Heart right ventricle (tissue), 16 donors: ENCODE data around the gene CLCN4. TPM values are rescaled to one million over a fixed set of nuclear protein-coding genes. Genes with fewer than 3 reads are reported as not detected.

Experiments
- ATAC-seq, 8 donors: fragments of 200-7000 bp; cut with Tn5 transposase; one replicate each; pipeline ENCODE4 v1.9.1; 2020; ENCODE audit warnings: mild to moderate bottlenecking in 8 of 8, moderate library complexity in 8 of 8, moderate number of reproducible peaks in 1 of 8
- DNase-seq, 2 donors: peaks; one replicate each; pipeline ENCODE4 v3.0.0-alpha.2; 2020
- H3K27ac ChIP-seq, 10 donors: fragments of 200-600 bp; sonication (generic) in 2 of 10; one replicate each; pipeline versions ENCODE4 v1.5.0 to v1.8.0; 2020 to 2022; ENCODE audit warnings: mild to moderate bottlenecking in 3 of 10
- H3K27me3 ChIP-seq, 7 donors: fragments of 200-600 bp; one replicate each; pipeline ENCODE4 v1.8.0; 2021 to 2022; ENCODE audit warnings: mild to moderate bottlenecking in 2 of 7
- H3K36me3 ChIP-seq, 9 donors: fragments of 200-600 bp; sonication (generic) in 1 of 9; one replicate each; pipeline versions ENCODE4 v1.5.0 to v1.8.0; 2020 to 2022; ENCODE audit warnings: mild to moderate bottlenecking in 2 of 9
- H3K4me1 ChIP-seq, 9 donors: fragments of 200-600 bp; sonication (generic) in 1 of 9; one replicate each; pipeline versions ENCODE4 v1.5.0 to v1.8.0; 2020 to 2022; ENCODE audit warnings: mild to moderate bottlenecking in 4 of 9
- H3K4me3 ChIP-seq, 10 donors: fragments of 200-600 bp; sonication (generic) in 2 of 10; one replicate each; pipeline versions ENCODE4 v1.5.0 to v1.8.0; 2020 to 2022; ENCODE audit warnings: mild to moderate bottlenecking in 7 of 10, moderate library complexity in 2 of 10
- H3K9me3 ChIP-seq, 11 donors: fragments of 200-600 bp in 10 of 11; sonication (generic) in 2 of 11; one replicate each; pipeline versions ENCODE4 v1.5.0 to v1.8.0; 2013 to 2022; ENCODE audit warnings: mild to moderate bottlenecking in 2 of 11, control low read depth in 1 of 11, moderate library complexity in 1 of 11
- CTCF ChIP-seq, 9 donors: fragments of 200-600 bp; sonication (generic) in 2 of 9; IDR thresholded peaks; one replicate each; pipeline versions ENCODE4 v1.5.0 to v1.8.0; 2021 to 2022; ENCODE audit warnings: antibody characterized with exemption in 9 of 9, mild to moderate bottlenecking in 5 of 9, moderate library complexity in 1 of 9
- WGBS, 2 donors: extraction: QIAGEN DNeasy Blood & Tissue Kit; methylation state at CpG; one replicate each; pipeline ENCODE4 v1.1.7; 2013; ENCODE audit warnings: inconsistent platforms in 1 of 2; 5-methylcytosine and 5-hydroxymethylcytosine counted together
- intact Hi-C, 10 donors: fragments of 100-400 bp; cut with DNase I; formaldehyde crosslinking; loops; one replicate each; pipeline versions ENCODE4 v1.11.1 to v1.14.2; 2022
- polyA plus RNA-seq, 2 donors: library from polyadenylated mRNA; stranded (reverse); fragments of 200-250 nt; gene quantifications; one replicate each; pipeline ENCODE4 v1.2.3, GENCODE V29; 2013
- total RNA-seq, 10 donors: library from RNA; stranded (reverse); fragmentation: NEBNext Ultra II Directional in 3 of 10; extraction: Animal tissue kit (Norgen Biotek cat#: 25700) in 3 of 10; gene quantifications; one replicate each; pipeline versions ENCODE4 v1.2.1 to v1.2.4, GENCODE V29; 2021 to 2023
- donor health status: Arrhythmogenic right ventricular cardiomyopathy.
- donor health status: ischemic (EF 13 %, LVEDD 7.1; RV severe dilation, severe dysfunction).
- donor health status: healthy with polysubstance abuse.
- donor health status: DM: no; HTN: yes; CAD: no.
- donor health status: DM: no; HTN: no; CAD: no.
- donor health status: ischemic (EF 25% LVEDD 6.9; RV normal size, moderate dysfunction).
- donor health status: ischemic (EF 25% LVEDD 5.7; RV mildly dilated, moderate dysfunction).
- donor health status: healthy.
- donor health status: DM: yes; HTN: yes; CAD: no.
- donor health status: Ischemic cardiomyopathy.
- donor health status: ischemic (EF 35%, LVEDD 5.7; RV mildly dilated, moderate dysfunction).
- donor health status: nonischemic (EF 11% LVEDD 7.7; RV severe dilation, severe dysfunction).
- donor health status: DM: yes; HTN: yes; CAD: no.
- donor health status: PGD.
- donor health status: ischemic (EF 29% LVEDD 5.4; RV normal size, mild dysfunction).
- donor health status: nonischemic (EF 23%, LVEDD 6.1; RV moderate dilation, normal function).

CLCN4 gene
- total and polyA plus RNA-seq, 12 donors, result 4.0 to 44.9 (median 32.0) TPM

- TF ChIP-seq CTCF (IDR thresholded peaks at IDR 0.05), result no peak
- WGBS, 2 donors, result 35 to 62% methylated on average over 3 of the region's 3 CpGs
- Histone ChIP-seq H3K27ac (no peak overlapping the region), H3K4me1 (peaks cover 0 to 9% (median 0%) of the 10 kb centered on the region in 9 donors), H3K36me3 (peaks cover 0 to 18% (median 0%) of the 10 kb centered on the region in 9 donors), H3K9me3 (no peaks in the 10 kb centered on the region), H3K4me3 (no peak overlapping the region), H3K27me3 (peaks cover 0 to 21% (median 0%) of the 10 kb centered on the region in 7 donors)
- peak in 5 of 8 donors; percentile 38 to 75 (median 51) for ATAC-seq
- no peak for DNase-seq
- intact Hi-C loops, result no loop called here
These were observed 46.8 kb downstream of the CLCN4 start for GRCh38 chrX:10203617-10204016.

GRCh38 chrX:10206317-10206716, 49.5 kb downstream of the CLCN4 start:
- Histone ChIP-seq H3K9me3 (no peaks in the 10 kb centered on the region), H3K4me3 (no peak overlapping the region), H3K36me3 (peaks cover 0 to 18% (median 0%) of the 10 kb centered on the region in 9 donors), H3K27ac (no peak overlapping the region), H3K27me3 (peaks cover 0 to 20% (median 0%) of the 10 kb centered on the region in 7 donors), H3K4me1 (no peaks in the 10 kb centered on the region)
- no peak for TF ChIP-seq CTCF (IDR thresholded peaks at IDR 0.05)
- 87 to 92% methylated on average over 9 of the region's 9 CpGs for WGBS, 2 donors
- intact Hi-C loops, result no loop called here
- ATAC-seq, result no peak
- no peak for DNase-seq

- peak in 6 of 8 donors; percentile 63 to 70 (median 66) for ATAC-seq
- intact Hi-C loops, result no loop called here
- peaks cover 0 to 23% (median 0%) of the 10 kb centered on the region in 9 donors for H3K36me3 ChIP-seq
- peak in 1 of 9 donors; percentile 8 for TF ChIP-seq CTCF (IDR thresholded peaks at IDR 0.05)
- H3K27me3 ChIP-seq, result peaks cover 0 to 10% (median 0%) of the 10 kb centered on the region in 7 donors
- DNase-seq, result no peak
- H3K4me3 ChIP-seq, result no peak overlapping the region
- no peaks in the 10 kb centered on the region for H3K4me1 ChIP-seq
- 62 to 68% methylated on average over 11 of the region's 11 CpGs for WGBS, 2 donors
- no peak overlapping the region for H3K27ac ChIP-seq
- H3K9me3 ChIP-seq, result no peaks in the 10 kb centered on the region
These were observed 51.6 kb downstream of the CLCN4 start for GRCh38 chrX:10208281-10208856.

GRCh38 chrX:10208953-10209352, 52.2 kb downstream of the CLCN4 start:
- Histone ChIP-seq H3K36me3 (peaks cover 0 to 29% (median 0%) of the 10 kb centered on the region in 9 donors), H3K27me3 (peaks cover 0 to 4% (median 0%) of the 10 kb centered on the region in 7 donors), H3K27ac (no peak overlapping the region), H3K9me3 (no peaks in the 10 kb centered on the region), H3K4me1 (no peaks in the 10 kb centered on the region), H3K4me3 (no peak overlapping the region)
- DNase-seq, result no peak
- intact Hi-C loops, result no loop called here
- TF ChIP-seq CTCF (IDR thresholded peaks at IDR 0.05), result no peak
- 77 to 83% methylated on average over 4 of the region's 4 CpGs for WGBS, 2 donors
- no peak for ATAC-seq
